ENCODE results near the gene PDGFD.
"Not testable (repeated sequence)": the region's sequence is repeated elsewhere in the genome, so short reads cannot be mapped to it uniquely, and the experiment has no call there.

The PDGFD gene

GRCh38 chr11:104051778-104052177 lies 112.2 kb downstream of the PDGFD start:
- DNase-seq: no peak

- no peak for DNase-seq
Measured at GRCh38 chr11:104049116-104049515, 114.8 kb downstream of the PDGFD start.

GRCh38 chr11:104046858-104047257 lies 117.1 kb downstream of the PDGFD start:
- DNase-seq: not testable (repeated sequence)

GRCh38 chr11:104046331-104046730 lies 117.6 kb downstream of the PDGFD start:
- no peak for DNase-seq

GRCh38 chr11:104043678-104044239 lies 120.2 kb downstream of the PDGFD start:
- no peak for DNase-seq

- DNase-seq: no peak
Measured at GRCh38 chr11:104043142-104043541, 120.8 kb downstream of the PDGFD start.

GRCh38 chr11:104041792-104042191 lies 122.2 kb downstream of the PDGFD start:
- no peak for DNase-seq

GRCh38 chr11:104036995-104037394 lies 127.0 kb downstream of the PDGFD start:
- DNase-seq: no peak

- DNase-seq: no peak
Measured at GRCh38 chr11:104036588-104036987, 127.4 kb downstream of the PDGFD start, which contains the start of gene DDI1. Gene DDI1, plus strand, starts transcription at chr11:104036640. Its CDS starts 183 bp downstream, at chr11:104036823.

GRCh38 chr11:104033561-104033960 lies 130.4 kb downstream of the PDGFD start:
- DNase-seq: no peak

GRCh38 chr11:104033134-104033533 lies 130.8 kb downstream of the PDGFD start:
- DNase-seq: no peak

GRCh38 chr11:104028476-104029263 lies 135.3 kb downstream of the PDGFD start:
- DNase-seq: no peak

- no peak for DNase-seq
Measured at GRCh38 chr11:104024572-104024971, 139.4 kb downstream of the PDGFD start.

- no peak for DNase-seq
Measured at GRCh38 chr11:104015649-104016415, 148.1 kb downstream of the PDGFD start.

GRCh38 chr11:104011044-104011443 lies 152.9 kb downstream of the PDGFD start:
- DNase-seq: no peak

GRCh38 chr11:104009744-104010143 lies 154.2 kb downstream of the PDGFD start:
- no peak for DNase-seq

GRCh38 chr11:104005234-104005855 lies 158.6 kb downstream of the PDGFD start:
- no peak for DNase-seq

- no peak for DNase-seq
Measured at GRCh38 chr11:104003491-104003890, 160.5 kb downstream of the PDGFD start.

- DNase-seq: no peak
Measured at GRCh38 chr11:104001561-104002056, 162.3 kb downstream of the PDGFD start.

GRCh38 chr11:104000798-104001197 lies 163.1 kb downstream of the PDGFD start:
- DNase-seq: no peak

- DNase-seq: no peak
Measured at GRCh38 chr11:103998826-103999508, 165.0 kb downstream of the PDGFD start.

GRCh38 chr11:103997082-103997481 lies 166.9 kb downstream of the PDGFD start:
- DNase-seq: no peak
